Mesodermal cell (in vitro differentiated cells): ENCODE results near the gene MAD1L1.
"Not testable (repeated sequence)": the region's sequence is repeated elsewhere in the genome, so short reads cannot be mapped to it uniquely, and the experiment has no call there.

ENCODE experiments used
- H3K27ac ChIP-seq: 2 replicates; pipeline ENCODE4 v1.7.0; 2013; ENCODE audit warnings: mild to moderate bottlenecking, low read depth, low read length, moderate library complexity; ENCODE audit not compliant: severe bottlenecking
- H3K36me3 ChIP-seq: 2 replicates; pipeline ENCODE4 v1.7.1; 2013; ENCODE audit warnings: mild to moderate bottlenecking, low read length, moderate library complexity; ENCODE audit not compliant: control insufficient read depth, insufficient read depth
- H3K4me1 ChIP-seq: one replicate; pipeline ENCODE4 v1.7.1; 2013; ENCODE audit warnings: mild to moderate bottlenecking, low read length; ENCODE audit not compliant: insufficient read depth, control insufficient read depth, poor library complexity, severe bottlenecking
- H3K4me3 ChIP-seq: 2 replicates; pipeline ENCODE4 v1.7.0; 2013; ENCODE audit warnings: low read length, control low read depth, mild to moderate bottlenecking; ENCODE audit not compliant: insufficient read depth, poor library complexity, severe bottlenecking; ENCODE audit errors: extremely low read depth
- H3K9me3 ChIP-seq: 2 replicates; pipeline ENCODE4 v1.7.1; 2013; ENCODE audit warnings: mild to moderate bottlenecking, low read length, moderate library complexity; ENCODE audit not compliant: control insufficient read depth
- WGBS, 2 experiments: methylation state at CpG; one replicate each; pipeline ENCODE4 v1.1.5; 2013; ENCODE audit warnings: missing lambda C conversion rate in 2 of 2; ENCODE audit not compliant: insufficient coverage in 2 of 2; 5-methylcytosine and 5-hydroxymethylcytosine counted together

MAD1L1 gene

GRCh38 chr7:1935176-1936005, 297.4 kb downstream of the MAD1L1 start:
- no peaks in the 10 kb centered on the region for H3K9me3 ChIP-seq
- 96 to 100% methylated on average over 13 of the region's 21 CpGs for WGBS, 2 experiments

GRCh38 chr7:1934756-1935155, 298.0 kb downstream of the MAD1L1 start:
- Histone ChIP-seq H3K27ac (no peak overlapping the region), H3K9me3 (no peaks in the 10 kb centered on the region), H3K36me3 (peaks cover 19% of the 10 kb centered on the region), H3K4me1 (peaks cover 2% of the 10 kb centered on the region), H3K4me3 (no peak overlapping the region)
- WGBS, 2 experiments: 95 to 96% methylated on average over 22 of the region's 22 CpGs

More at GRCh38 chr7:1935176-1936005, 297.4 kb downstream of the MAD1L1 start:
- Histone ChIP-seq H3K4me3 (no peak overlapping the region), H3K4me1 (peaks cover 8% of the 10 kb centered on the region), H3K36me3 (peaks cover 19% of the 10 kb centered on the region), H3K27ac (no peak overlapping the region)

- Histone ChIP-seq H3K9me3 (no peaks in the 10 kb centered on the region), H3K4me3 (no peak overlapping the region), H3K27ac (no peak overlapping the region), H3K4me1 (no peaks in the 10 kb centered on the region), H3K36me3 (peaks cover 19% of the 10 kb centered on the region)
- WGBS, 2 experiments: 91 to 95% methylated on average over 17 to 20 of the region's 20 CpGs
These were observed 298.7 kb downstream of the MAD1L1 start for GRCh38 chr7:1934017-1934416.

- Histone ChIP-seq H3K27ac (no peak overlapping the region), H3K4me3 (no peak overlapping the region), H3K9me3 (no peaks in the 10 kb centered on the region), H3K4me1 (no peaks in the 10 kb centered on the region), H3K36me3 (peaks cover 19% of the 10 kb centered on the region)
- WGBS, 2 experiments: 88 to 90% methylated on average over 27 of the region's 27 CpGs
These were observed 299.5 kb downstream of the MAD1L1 start for GRCh38 chr7:1933066-1933750.

GRCh38 chr7:1931951-1932270, 300.8 kb downstream of the MAD1L1 start:
- H3K4me3 ChIP-seq: no peak overlapping the region
- no peak overlapping the region for H3K27ac ChIP-seq
- WGBS, 2 experiments: 96 to 98% methylated on average over 9 of the region's 9 CpGs
- no peaks in the 10 kb centered on the region for H3K4me1 ChIP-seq
- H3K36me3 ChIP-seq: peaks cover 19% of the 10 kb centered on the region
- no peaks in the 10 kb centered on the region for H3K9me3 ChIP-seq

GRCh38 chr7:1931256-1931950, 301.3 kb downstream of the MAD1L1 start:
- H3K36me3 ChIP-seq: peaks cover 19% of the 10 kb centered on the region
- no peak overlapping the region for H3K4me3 ChIP-seq
- H3K9me3 ChIP-seq: no peaks in the 10 kb centered on the region
- 93 to 97% methylated on average over 18 to 21 of the region's 22 CpGs for WGBS, 2 experiments
- H3K27ac ChIP-seq: no peak overlapping the region
- no peaks in the 10 kb centered on the region for H3K4me1 ChIP-seq

- Histone ChIP-seq H3K27ac (no peak overlapping the region), H3K9me3 (no peaks in the 10 kb centered on the region), H3K4me1 (no peaks in the 10 kb centered on the region), H3K36me3 (peaks cover 11% of the 10 kb centered on the region), H3K4me3 (no peak overlapping the region)
- 86% methylated on average over 14 to 22 of the region's 36 CpGs for WGBS, 2 experiments
These were observed 302.2 kb downstream of the MAD1L1 start for GRCh38 chr7:1930381-1931065.

GRCh38 chr7:1929349-1929925, 303.3 kb downstream of the MAD1L1 start:
- not testable (repeated sequence) for H3K9me3 ChIP-seq, H3K4me1 ChIP-seq, H3K36me3 ChIP-seq, H3K4me3 ChIP-seq, H3K27ac ChIP-seq
- 93% methylated on average over 13 of the region's 29 CpGs for WGBS, 2 experiments

GRCh38 chr7:1928645-1929348, 303.9 kb downstream of the MAD1L1 start:
- 95 to 98% methylated on average over 18 to 19 of the region's 20 CpGs for WGBS, 2 experiments
- no peaks in the 10 kb centered on the region for H3K4me1 ChIP-seq
- H3K9me3 ChIP-seq: no peaks in the 10 kb centered on the region
- H3K36me3 ChIP-seq: peaks cover 9% of the 10 kb centered on the region
- H3K4me3 ChIP-seq: no peak overlapping the region
- H3K27ac ChIP-seq: no peak overlapping the region
